Activated T-cell treated with anti-CD3 and anti-CD28 coated beads, Interleukin-2, amount 50 U/mL, for 48 hours (primary cell): ENCODE data around the gene TAP1.
"Not testable (repeated sequence)": the region's sequence is repeated elsewhere in the genome, so short reads cannot be mapped to it uniquely, and the experiment has no call there.

Experiments used
- DNase-seq, 2 experiments: peaks; one replicate each; pipeline ENCODE4 v3.0.0-alpha.2; 2020

Gene TAP1

GRCh38 chr6:32838114-32838958, 15.2 kb downstream of the TAP1 start, which contains the start of gene TAP2:
TSS of gene TAP2 (minus strand) at chr6:32838739. CDS start at chr6:32838233, 506 bp downstream.
- DNase-seq: peak; percentile 99

GRCh38 chr6:32837651-32838113, 15.8 kb downstream of the TAP1 start:
- no peak for DNase-seq

- DNase-seq: no peak
These were observed 16.6 kb downstream of the TAP1 start for GRCh38 chr6:32836873-32837272.

- no peak for DNase-seq
These were observed 18.2 kb downstream of the TAP1 start for GRCh38 chr6:32835167-32835893.

GRCh38 chr6:32833664-32834063, 19.8 kb downstream of the TAP1 start:
- no peak for DNase-seq

GRCh38 chr6:32832535-32832934, 21.0 kb downstream of the TAP1 start:
- no peak for DNase-seq

GRCh38 chr6:32830936-32831335, 22.6 kb downstream of the TAP1 start:
- DNase-seq: no peak

- no peak for DNase-seq
These were observed 23.5 kb downstream of the TAP1 start for GRCh38 chr6:32830017-32830416.

GRCh38 chr6:32829495-32829894, 24.0 kb downstream of the TAP1 start:
- no peak for DNase-seq

- no peak for DNase-seq
These were observed 26.5 kb downstream of the TAP1 start for GRCh38 chr6:32827025-32827424.

GRCh38 chr6:32825966-32826365, 27.5 kb downstream of the TAP1 start:
- DNase-seq: no peak

GRCh38 chr6:32819729-32820128, 33.8 kb downstream of the TAP1 start:
- DNase-seq: no peak

- no peak for DNase-seq
These were observed 34.6 kb downstream of the TAP1 start for GRCh38 chr6:32818867-32819266.

- no peak for DNase-seq
These were observed 36.7 kb downstream of the TAP1 start, which contains the start of gene HLA-DOB for GRCh38 chr6:32816746-32817204. TSS of gene HLA-DOB (minus strand) at chr6:32817002. CDS start at chr6:32816951, 51 bp downstream.

- no peak for DNase-seq
These were observed 37.5 kb downstream of the TAP1 start for GRCh38 chr6:32815996-32816395.

- no peak for DNase-seq
These were observed 38.4 kb downstream of the TAP1 start for GRCh38 chr6:32815115-32815514.

GRCh38 chr6:32814145-32814544, 39.4 kb downstream of the TAP1 start:
- DNase-seq: no peak

GRCh38 chr6:32809171-32809570, 44.3 kb downstream of the TAP1 start:
- DNase-seq: no peak

- DNase-seq: no peak
These were observed 46.4 kb downstream of the TAP1 start for GRCh38 chr6:32807020-32807580.

- DNase-seq: not testable (repeated sequence)
These were observed 48.1 kb downstream of the TAP1 start for GRCh38 chr6:32805404-32805803.

GRCh38 chr6:32803416-32803815, 50.1 kb downstream of the TAP1 start:
- DNase-seq: no peak

- no peak for DNase-seq
These were observed 53.8 kb downstream of the TAP1 start for GRCh38 chr6:32799740-32800139.

- no peak for DNase-seq
These were observed 54.3 kb downstream of the TAP1 start for GRCh38 chr6:32799168-32799567.
